GM18858 (cell line): ENCODE results near the gene RPAP3.

Experiments used
- ATAC-seq: cut with Tn5 transposase; IDR thresholded peaks from one replicate; pipeline ENCODE4 v1.9.1; 2021; ENCODE audit not compliant: unreplicated experiment

Gene RPAP3

DNA sequence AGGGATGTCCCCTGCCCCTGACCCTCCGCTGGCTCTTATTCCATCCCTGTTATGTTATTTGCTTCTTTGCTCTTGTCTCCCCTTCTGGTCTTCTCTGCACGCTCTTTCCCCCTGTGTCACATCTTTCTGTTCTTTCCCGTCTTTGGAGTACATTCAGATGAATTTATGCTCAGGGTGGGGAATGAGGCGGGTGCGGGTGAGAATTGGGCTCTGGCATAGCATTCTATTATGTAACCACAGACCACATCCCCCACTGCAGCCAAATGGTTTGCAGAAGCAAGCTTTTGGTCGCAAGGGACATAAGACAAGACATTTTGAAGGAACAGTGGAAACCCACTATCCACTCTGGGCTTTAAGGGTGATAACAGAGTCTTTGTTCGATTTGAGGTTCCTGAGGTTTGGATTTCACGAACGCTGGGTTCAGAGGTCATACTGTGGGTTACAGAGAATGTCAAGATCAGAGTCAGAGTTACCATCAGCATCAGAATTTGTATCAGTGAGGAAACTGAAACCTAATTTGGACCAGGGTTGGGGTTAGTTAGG is 15.7 kb upstream of the RPAP3 start:
- no peak for ATAC-seq

DNA sequence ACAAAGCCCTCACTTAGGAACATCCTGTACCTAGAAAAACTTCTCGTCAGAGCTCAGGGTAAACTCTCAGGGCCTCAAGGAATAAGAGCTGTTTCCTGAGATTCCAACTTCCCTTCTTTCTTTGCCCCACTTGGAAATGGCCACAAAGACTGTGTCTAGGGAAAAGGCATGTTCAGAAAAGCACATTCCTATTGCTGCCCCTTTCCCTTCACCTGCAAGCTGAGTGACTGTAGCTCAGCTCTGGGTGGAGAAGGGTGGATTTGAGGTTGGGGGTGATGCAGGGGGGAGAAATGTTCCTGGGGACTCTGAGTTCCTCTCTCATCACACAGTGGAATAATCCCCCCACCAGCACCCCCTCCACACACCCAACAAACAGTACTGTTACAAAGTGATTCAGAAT is 12.7 kb upstream of the RPAP3 start:
- ATAC-seq = no peak

DNA sequence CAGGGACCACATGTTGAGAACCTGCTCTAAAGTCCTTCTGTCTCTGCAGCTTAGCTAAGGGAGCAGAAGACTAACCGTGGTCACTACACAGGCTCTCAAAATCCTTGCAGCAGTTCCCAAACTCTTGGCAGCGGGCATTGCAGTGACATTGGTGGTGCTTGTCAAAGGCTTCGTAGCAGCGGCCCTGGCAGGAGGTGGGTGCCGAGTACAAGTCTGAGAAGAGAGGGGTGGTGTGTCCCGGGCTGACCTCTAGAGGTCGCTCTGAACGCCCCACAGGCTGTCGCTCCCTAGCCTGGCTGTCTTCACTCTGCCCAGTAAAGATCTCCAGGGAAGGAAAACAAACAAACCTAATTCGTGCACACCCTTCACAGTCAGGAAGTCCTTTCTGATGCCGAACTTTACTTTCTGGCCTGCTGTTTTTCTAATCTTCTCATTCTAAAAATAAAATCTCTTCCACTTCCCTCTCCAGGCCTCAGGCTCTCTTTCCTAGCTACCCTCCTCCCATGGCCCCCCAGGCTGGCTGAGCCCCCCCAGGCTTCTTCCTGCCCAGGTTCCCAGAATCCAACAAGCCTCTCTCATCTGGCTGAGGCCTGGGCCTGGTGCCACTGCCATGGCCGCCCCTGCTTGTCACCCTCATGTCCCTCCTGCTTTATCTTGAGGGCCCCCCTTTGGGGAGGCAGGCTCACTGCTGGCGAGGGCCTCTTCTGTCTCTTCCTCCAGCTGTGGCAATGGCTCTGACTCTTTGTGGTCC is 11.8 kb upstream of the RPAP3 start:
- ATAC-seq = no peak

DNA sequence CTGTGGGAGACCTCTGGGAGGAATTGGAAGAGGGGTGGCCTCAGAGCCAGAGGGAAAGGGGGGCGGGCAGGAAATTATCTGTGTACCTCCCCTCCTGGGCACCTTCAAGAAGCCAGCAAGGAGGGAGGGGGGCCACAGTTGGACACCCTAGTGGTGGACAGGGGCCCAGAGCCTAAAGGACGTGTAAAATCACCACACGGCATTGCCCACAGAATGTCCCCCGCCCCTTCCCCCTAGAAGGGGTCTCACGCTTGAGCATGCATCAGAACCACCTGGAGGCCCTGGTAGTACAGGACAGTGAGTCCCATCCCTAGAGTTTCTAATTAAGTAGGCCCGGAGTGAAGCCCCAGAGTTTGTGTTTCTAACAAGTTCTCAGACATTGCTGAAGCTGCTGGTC is 11.2 kb upstream of the RPAP3 start:
- ATAC-seq = no peak

DNA sequence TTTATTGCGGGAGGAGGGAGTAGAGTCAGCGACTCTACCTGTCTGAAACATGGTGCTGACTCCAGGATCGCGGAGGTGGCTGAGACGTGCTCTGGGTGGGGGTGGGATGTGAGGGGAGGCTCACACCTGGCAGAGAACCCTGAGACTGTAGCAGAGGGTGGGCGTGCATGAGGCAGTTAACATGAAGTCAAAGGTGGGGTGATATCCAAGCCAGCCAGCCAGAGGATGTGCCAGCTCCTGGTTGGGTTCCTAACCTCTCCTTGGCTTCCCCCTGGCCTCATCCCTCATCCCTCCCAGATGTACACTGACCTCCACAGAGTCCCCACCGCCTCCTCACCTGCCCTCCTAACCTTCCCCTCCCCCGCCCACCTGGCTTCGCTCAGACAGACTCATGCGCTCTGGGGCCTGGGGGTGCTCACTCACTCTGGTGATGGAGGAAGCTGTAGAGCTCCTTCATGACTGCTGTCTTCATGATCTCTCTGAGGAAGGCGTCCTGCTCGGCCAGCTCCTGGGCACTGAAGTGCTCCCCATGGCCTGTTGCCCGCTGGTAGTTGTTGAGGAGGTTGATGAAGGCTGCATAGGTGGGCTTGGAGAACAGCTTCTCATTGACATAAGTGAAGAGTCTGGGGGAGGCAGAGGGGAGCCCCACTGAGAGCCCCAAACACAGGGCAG is 10.2 kb upstream of the RPAP3 start:
- no peak for ATAC-seq

DNA sequence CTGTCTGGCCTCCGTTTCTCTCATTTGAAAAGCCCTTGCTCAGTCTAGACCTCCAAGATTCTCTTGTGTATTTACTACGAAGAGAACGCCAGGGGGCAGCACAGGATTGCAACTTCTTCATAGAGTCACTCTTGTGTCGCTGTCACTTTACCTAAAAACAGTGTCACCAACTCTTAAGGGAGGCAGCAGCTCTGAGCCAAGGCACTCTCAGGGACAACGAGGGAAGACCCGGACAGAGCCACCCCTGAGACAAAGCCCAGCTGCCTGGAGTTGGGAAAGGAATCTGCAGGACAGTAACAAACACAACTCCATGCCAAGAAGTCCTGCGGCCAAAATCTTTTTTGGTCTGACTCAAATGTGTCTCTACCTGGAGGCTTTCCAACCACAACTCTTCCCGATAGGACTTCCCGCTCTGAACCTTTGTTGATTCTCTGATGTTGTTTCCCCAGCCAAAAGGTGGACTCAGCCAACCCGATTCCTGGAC is 9.6 kb upstream of the RPAP3 start:
- ATAC-seq = peak; percentile 77

DNA sequence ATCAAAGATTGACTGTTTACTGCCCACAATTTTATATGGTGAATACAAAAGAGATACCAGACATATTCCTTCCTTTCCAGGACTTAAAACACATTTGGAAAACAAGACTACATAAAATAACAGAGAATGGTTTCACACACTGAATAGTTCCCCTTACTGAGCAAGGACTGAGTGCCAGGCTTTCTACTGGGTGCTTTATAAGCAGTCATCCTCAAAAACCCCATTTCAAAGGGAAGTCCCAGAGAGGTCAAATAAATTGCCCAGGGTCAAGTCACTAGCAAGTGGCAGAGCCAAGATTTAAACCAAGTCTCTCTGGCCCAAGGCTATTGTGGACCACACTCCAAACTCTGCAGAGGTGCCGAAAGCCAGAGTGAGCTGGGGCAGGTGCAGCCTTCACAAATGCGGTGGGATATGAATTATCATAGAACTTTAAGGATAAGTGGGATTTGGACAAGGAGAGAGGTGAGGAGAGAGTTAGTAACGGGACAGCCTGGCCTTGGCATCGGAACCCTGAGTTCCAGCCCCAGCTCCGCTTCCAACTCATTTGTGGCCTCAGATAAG is 9.1 kb upstream of the RPAP3 start:
- no peak for ATAC-seq

DNA sequence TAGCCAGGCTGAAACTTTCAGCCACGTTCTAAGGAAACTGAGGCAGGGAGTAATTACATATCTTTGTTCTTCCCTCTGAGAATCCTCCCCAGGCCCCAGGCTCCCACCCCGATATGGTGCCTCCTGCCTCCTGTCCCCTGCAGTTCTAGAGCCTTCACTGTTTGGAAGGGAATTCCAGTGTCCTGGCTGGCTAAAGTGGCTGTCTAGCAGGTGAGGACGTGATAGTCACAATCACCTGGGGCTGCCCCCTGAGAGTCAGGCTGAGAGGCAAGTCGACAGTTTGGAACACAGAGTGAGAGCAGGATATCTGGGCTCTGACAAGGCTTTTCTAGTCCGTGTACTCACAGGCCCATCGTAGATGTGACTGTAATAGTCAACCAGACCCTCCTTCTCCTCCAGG is 6.3 kb upstream of the RPAP3 start:
- no peak for ATAC-seq

DNA sequence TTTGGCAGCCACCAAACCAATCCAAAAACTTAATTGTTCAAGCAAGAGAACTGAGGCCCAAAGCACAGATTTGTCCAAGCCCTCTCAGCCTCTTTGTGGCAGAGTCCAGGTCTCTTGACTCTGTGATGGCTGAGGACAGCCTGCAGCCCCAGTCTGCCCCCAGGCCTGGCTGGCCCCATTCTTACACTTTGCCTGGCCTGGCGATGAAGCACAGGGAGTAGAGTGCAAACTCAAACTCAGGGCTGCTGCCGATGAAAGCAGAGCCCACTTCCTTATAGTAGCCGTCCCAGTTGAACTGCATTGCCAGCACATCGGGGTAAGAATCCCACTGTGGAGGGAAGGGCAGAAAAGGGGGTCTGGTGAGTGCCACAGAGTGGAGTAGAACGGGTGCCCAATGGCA is 5.6 kb upstream of the RPAP3 start:
- ATAC-seq = no peak

DNA sequence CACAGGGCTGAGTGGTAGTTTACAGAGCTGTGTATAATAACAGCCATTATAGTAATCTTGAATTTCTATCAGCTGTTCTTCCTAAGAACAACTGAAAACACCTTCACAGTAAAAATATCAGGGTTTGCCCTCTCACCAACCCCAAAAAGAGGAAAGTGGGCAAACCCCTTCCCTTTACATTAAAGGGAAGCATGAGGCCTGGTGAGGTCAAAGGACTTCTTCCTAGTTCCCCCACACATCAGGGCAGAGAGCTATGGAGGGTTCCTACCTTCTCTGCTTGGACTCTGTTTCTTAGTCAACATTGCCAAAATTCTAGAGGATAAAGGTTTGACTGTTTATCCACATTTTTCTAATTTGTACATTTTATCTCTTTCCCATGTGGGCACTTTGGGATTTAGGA is 4.4 kb upstream of the RPAP3 start:
- no peak for ATAC-seq

DNA sequence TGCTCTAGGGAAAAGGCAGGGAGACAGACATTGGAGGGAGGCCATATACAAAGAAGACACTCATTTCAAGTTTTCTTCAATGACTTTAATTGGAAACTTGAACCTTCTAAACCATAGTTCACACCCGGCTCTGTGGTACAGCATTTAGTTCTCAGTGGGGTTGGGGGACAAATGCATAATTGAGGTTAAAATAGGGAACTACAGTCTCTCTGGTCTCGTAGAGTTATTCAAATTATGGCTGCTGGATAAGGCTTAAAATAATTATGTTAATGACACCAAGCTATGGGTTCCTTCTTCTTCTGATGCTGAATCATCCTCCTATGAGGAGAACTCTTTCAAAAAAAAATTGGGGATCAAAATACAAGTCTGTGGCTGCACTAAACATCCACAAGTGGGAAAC is 3.8 kb upstream of the RPAP3 start:
- ATAC-seq = no peak

DNA sequence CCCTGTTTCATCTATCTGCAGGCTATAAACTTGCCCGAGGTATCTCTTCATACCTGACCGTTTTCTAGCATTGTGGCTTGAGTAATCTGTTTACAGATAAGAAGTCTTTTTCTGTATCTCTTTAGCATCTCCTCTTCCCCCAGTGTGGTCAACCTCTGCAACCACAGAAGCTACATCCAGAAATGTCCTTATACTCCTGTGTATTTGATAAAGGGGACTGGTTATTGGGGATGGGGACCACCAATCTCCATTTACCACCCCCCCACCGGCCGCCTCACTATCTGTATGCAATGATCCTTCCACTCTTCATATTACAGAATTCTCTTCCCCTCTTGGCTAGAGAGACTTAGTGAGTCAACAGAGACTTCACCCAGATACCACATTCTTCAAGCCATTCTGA is 3.4 kb upstream of the RPAP3 start:
- ATAC-seq = no peak

DNA sequence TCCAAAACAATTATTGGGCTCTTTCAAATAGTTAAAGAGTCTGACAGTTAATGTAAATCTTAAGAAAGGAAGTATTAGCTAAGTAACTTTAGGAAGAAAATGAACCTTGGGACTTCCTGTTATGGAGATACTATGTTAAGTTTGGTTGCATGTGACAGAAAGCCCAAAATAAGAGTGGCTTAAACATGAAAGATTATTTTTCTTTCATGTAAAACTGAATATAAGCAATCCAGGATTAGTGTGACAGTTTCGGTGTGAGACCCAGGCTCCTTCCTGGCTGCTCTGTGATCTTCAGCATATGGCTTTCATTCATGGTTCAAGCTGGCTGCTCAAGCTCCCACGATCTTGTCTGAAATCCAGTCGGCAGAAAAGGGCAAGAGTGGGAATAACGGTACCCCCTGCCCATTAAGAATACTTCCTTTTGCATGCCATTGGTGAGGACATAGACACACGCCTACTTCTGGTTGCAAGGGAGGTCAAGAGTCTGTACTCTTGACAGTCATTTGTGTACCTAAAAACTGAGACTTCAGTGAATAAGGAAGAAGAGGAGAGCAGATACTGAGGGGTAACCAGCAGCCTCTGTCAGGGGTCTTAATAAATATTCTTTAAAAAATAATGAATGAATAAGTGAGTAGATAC is 2.2 kb upstream of the RPAP3 start:
- ATAC-seq = no peak

DNA sequence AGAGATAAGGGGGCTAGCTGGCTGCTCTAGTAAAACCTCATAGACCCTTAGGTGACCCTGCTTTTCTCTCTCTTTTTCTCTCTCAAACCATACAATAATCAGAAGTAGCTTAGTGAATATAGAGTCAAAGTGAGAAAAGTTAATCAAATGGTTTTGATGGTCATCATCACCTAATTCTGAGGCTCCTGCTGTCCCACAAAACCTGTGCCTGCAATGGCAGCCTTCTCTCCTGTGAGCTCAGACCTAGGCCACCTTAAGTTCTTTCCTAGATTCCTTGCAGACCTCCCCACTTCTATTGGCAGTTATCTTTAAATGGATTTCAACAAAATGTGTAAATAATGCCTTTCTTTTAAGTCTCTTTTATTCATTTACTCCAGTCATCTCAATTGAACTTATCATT is 1.5 kb upstream of the RPAP3 start:
- no peak for ATAC-seq

DNA sequence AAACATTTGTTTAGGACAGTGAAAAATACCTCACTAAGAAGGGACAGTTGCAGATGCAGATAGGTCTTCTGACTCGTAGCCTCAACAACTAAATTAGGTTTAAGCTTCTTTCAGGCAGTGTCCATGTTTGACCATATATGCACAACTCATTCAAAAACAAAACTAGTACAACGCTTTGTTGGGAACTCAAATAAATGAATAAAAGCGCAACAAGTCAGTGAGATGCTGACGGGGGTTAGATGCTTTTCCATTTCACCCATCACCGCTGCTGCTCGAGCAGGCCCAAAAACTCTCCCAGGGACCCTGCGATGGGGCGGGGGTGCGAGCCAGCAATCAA is 633 bp downstream of the RPAP3 start:
- no peak for ATAC-seq

DNA sequence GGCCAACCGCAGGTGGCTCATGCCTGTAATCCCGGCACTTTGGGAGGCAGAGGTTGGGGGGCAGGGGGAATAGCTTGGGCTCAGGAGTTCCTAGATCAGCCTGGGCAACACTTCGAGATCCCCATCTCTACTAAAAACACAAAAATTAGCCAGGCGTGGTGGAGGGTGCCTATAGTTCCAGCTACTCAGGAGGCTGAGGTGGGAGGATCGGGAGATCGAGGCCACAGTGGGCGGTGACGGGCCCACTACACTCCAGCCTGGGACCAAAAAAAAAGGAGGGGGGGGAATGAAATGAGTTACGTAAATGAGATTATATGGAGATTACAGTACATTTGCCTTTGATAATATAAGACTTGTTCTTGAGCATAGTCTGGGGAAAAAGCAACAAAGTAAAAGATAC is 1.1 kb downstream of the RPAP3 start:
- ATAC-seq = no peak

DNA sequence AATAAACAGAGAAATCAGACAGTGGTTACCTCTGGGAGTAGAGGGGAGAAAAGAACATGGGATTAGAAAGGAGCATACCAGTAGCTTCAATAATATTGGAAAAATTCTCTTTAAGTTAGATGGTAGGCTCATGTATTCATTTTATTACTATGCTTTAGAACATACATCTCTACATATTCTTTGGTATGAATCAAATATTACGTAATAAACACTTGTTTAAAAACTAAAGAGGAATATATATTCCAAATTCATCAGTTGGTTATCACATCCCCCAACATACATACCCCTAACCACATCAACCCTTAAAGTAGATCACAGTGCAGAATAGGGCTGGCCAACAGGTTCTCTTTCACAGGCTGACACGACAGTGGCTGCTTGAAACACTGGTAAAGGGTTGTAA is 5.6 kb downstream of the RPAP3 start:
- ATAC-seq = no peak

DNA sequence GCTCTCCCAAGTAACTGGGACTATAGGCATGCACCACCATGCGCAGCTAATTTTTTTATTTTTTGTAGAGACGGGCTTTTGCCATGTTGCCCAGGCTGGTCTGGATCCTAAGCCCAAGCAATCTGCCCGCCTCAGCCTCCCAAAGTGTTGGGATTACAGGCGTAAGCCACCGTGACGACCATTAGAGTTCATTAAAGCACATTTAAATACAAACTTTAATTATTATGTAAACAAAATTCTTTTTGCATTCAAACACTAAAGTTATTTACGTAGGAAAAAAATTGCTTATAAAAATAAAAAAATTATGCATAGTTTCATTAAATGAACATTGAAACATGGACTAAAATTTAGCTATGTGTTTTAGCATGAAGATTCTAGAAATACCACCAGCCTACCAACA is 7.2 kb downstream of the RPAP3 start:
- no peak for ATAC-seq

DNA sequence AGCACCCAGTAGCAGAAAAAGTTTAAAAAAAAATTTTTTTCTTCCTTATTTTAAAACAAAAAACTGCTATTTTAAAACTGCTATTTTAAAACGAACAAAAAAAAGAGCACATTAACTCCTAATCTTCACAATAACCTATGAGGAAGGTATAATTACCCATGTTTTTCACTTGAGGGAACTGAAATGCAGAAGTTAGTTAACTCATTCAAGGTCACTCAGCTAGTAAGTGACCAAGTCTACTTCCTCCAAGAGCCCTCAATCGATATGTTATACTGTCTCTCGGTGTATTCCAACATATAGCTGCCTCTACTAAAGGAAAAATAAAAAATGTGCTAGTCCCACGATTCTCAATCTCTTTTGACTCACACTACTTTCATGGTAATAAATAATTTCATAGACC is 7.8 kb downstream of the RPAP3 start:
- ATAC-seq = no peak

DNA sequence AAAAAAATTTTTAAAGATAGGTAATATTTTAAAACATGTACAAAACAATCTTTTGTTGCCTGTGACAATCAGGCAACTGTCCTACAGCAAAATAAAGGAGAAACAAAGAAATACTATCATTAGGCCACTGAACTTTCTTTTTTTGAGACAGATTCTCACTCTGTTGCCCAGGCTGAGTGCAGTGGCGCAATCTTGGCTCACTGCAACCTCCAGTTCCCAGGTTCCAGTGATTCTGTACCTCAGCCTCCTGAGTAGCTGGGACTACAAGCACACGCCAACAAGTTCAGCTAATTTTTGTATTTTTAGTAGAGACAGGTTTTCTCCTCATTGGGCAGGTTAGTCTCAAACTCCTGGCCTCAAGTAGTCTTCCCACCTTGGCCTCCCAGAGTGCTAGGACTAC is 16.6 kb downstream of the RPAP3 start:
- no peak for ATAC-seq

DNA sequence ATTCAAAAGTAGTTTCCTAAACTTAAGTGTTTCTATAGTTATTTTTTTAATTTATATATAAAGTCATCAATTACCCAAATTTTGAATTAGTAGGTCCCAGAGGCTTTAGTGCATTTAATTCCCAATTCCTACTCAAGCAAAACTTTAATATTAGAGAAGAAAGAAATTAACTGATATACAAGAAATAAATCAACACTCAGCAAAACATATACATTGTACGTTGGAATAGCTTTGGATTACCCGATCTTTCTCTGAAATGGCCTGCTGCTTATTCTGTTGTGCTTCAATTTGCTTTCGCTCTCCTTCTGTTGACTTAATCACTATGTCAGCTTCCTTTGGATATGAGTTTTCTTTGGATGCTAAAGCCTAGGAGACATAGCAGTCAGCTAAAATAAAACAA is 18.2 kb downstream of the RPAP3 start:
- ATAC-seq = no peak
